GM19452 (cell line): ENCODE results near the gene CLIC3.

Experiments
- ATAC-seq: cut with Tn5 transposase; IDR thresholded peaks from one replicate; pipeline ENCODE4 v1.9.1; 2021; ENCODE audit not compliant: unreplicated experiment

The CLIC3 gene

GRCh38 chr9:137018761-137019559 lies 22.6 kb upstream of the CLIC3 start:
- no peak for ATAC-seq

DNA sequence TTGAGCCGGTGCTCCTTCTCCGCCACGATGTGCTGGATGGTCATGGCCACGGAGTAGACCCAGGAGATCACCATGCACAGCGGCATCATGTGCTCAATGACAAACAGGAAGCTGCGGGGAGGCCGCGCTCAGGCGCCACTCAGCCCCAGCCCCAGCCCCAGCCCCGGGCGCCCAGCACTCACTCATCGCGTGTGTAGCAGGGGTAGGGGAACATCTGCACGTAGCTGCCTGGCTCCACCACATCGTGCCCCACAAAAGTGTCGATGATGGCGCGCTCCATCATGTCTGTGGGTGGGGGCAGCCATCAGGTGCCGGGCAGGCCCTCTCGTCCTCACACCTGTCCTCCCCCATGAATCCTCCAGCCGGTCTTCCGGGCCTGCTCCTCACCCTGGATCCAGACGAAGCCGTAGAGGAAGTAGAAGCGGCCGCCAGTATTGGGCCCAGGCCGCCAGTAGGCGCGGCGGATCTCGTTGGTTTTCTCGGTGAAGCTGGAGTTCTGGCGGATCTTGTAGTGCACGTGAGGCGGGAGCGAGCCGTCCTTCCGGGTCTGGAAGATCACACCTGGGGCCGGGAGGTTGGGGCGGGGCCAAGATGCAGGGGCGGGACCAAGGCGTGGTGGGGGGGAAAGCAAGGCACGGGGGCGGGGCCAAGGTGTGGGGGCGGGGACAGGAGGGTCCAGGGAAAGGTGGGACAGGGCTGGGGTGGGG lies 21.6 kb upstream of the CLIC3 start:
- no peak for ATAC-seq

DNA sequence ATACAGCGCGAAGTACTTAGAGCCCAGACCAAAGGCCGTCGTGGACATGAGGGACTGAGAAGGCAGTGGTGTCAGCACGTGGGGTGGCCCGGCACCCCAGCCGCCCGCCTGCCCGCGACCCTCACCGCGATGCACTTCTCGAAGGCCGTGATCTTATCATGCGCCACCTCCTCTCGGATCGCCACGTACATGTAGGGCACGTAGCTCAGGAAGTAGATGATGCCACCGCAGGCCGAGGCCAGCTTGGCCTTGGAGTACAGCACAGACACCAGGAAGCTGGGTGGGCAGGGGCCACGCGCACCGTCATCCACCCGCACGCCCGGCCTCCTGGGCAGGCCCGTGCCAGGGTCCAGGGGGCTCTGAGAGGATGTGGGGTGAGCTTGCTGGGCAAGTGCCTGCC lies 20.7 kb upstream of the CLIC3 start:
- no peak for ATAC-seq

- no peak for ATAC-seq
These were observed 20.1 kb upstream of the CLIC3 start for GRCh38 chr9:137016436-137016835.

DNA sequence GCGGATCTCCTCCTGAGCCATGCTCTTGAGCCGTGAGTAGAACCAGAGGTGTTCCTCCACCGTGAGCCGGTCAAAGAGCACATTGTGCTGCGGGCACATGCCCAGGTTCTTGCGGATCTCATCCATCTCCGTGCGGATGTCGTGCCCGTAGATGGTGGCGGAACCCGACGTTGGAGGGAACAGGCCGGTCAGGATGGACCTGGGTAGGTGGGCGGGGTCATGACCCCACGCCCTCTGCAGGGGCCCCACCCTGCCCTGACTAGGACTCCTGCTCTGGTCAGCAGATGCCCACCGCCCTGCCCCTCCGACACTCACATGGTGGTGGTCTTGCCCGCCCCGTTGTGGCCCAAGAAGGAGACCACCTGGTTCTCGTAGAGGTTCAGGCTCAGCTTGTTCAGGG lies 19.6 kb upstream of the CLIC3 start:
- no peak for ATAC-seq

GRCh38 chr9:137015540-137015930 lies 19.2 kb upstream of the CLIC3 start:
- ATAC-seq = no peak

GRCh38 chr9:137014776-137015539 lies 18.6 kb upstream of the CLIC3 start:
- ATAC-seq = no peak

DNA sequence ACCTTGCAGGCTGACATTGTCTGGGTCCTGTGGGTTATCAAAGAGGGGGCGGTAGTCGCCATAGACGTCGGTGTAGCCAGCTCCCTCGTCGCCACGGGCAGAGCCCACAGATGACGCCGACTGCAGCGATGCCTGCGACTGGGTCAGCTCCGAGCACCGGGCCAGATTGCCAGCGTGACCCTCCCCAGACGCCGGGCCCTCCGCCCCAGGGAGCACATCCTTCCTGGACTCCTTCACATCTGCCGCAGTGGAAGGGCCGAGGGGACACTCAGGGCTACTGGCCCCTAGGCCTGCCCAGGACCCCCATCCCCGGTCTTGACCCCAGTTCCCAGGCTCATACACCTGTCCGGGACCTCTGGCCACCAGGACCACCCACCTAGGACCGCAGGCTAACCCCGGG lies 17.8 kb upstream of the CLIC3 start:
- no peak for ATAC-seq

- no peak for ATAC-seq
These were observed 17.2 kb upstream of the CLIC3 start for GRCh38 chr9:137013571-137013940.

DNA sequence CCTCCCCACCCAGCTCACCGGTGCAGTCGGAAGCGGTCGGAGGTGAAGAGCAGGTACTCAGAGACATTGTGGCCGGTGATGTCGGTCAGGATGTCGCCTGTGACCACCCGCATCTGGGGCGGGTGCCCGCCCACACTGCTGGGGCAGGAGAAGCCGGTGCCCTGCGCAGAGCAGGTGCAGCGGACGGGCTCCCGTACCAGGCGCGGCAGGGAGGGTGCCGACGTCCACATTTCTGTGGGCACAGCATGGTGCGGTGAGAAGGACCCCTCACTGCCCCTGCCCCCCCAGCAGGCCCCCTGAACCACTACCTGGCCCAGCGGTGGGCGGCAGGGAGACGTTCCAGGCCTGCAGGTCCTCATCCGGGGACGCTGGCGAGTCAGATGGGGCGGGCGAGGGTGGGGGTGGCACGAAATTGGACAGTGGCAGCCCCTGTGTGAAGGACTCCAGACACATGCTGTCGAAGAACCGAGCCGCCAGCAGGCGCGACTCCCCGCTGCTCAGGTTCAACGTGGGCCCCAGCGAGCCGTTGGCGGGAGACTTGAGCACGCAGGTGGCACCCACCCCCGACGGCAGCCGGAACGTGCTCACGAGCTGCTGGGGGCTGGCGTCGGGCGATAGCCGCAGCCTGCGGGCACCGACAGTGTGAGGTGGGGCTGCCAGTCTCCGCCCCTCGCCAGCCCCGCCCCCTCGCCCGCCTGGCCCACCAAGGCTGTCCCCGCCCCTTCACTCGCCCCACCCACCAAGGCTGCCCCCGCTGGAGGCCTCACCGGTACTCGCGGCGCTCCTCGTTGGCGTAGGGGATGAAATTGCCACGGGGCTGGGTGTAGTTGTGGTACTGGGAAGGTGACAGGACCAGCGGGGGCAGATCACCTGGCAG lies 16.6 kb upstream of the CLIC3 start:
- ATAC-seq = no peak

GRCh38 chr9:137011907-137012675 lies 15.7 kb upstream of the CLIC3 start:
- no peak for ATAC-seq

DNA sequence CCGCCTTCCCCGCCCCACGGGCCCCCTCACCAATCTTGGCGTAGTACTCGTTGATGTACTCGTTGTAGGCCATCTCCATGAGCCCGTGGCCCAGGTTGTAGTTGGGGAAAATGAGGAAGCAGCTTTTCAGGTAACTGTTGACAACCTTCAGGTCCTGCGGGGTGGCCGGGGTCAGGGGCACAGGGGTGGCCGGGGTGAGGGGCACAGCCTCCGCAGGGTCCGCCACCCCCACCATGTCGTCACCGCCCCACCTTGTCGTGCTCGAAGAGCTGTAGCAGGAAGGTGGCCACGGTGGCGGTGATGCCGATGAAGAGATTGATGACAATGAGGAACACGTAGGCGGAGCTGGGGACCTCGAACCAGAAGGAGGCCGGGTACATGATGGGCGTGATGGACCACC lies 14.8 kb upstream of the CLIC3 start:
- ATAC-seq = no peak

- no peak for ATAC-seq
These were observed 13.8 kb upstream of the CLIC3 start for GRCh38 chr9:137009938-137010732.

DNA sequence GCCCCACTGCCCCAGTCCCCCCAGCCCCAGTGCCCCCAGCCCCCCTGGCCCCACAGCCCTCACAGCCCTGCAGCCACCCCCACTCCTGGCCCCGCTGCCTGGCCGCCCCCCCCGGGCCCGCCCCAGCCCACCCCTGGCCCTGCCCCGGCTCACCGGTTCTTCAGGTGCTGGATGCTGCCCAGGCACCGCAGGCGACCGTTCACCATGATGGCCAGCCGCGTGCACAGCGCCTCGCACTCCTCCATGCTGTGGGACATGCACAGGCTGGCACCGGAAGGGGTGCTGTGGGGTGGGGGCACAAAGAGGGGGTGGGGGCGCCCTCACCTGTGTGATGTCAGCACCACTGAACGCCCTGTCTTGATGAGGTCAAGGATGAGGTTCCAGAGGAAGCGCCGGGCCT lies 12.8 kb upstream of the CLIC3 start:
- ATAC-seq = no peak

GRCh38 chr9:137008312-137008711 lies 11.9 kb upstream of the CLIC3 start:
- ATAC-seq = no peak

GRCh38 chr9:137007816-137008270 lies 11.5 kb upstream of the CLIC3 start:
- ATAC-seq = no peak

DNA sequence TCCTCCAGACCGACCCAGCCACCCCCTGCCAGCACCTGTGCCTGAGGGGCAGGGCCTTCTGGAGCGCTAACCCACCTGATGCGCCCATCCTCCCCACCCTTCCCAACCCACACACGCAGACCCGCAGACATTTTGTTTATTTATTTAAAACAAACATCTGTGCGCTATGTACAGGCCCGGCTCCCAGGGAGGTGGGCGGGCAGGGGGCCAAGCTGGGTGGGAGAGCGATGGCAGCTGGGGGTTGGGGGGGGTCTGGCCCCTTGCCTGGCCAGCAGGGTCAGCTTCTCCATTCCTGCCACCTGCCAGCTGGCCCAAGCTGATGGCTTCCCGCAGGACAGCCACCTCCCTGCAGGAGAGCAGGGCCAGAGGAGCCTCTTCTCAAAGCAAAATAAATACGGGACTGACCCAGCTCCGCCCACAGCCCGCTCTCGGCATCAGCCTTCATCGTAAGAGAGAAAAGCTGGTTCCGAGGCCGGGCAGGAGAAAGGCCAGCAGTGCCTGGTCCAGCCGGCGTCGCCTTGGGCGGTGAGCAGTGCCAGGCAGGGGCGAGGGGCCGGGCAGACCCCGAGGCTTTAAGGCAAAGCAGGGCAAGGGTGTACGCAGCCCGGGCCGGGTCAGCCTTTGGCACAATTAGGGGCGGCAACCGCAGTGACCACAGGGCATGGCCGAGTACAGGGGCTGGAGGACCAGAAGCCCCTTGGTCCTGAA lies 10.9 kb upstream of the CLIC3 start:
- no peak for ATAC-seq

- no peak for ATAC-seq
These were observed 10.0 kb upstream of the CLIC3 start for GRCh38 chr9:137006116-137007003.
